HG03469 (cell line): Measurements from ENCODE around the gene HOGA1.
"Not testable (repeated sequence)": the region's sequence is repeated elsewhere in the genome, so short reads cannot be mapped to it uniquely, and the experiment has no call there.

Experiments
- ATAC-seq: cut with Tn5 transposase; IDR thresholded peaks from one replicate; pipeline ENCODE4 v1.9.1; 2021; ENCODE audit warnings: mild to moderate bottlenecking, moderate library complexity, moderate number of reproducible peaks; ENCODE audit not compliant: unreplicated experiment

Gene HOGA1

DNA sequence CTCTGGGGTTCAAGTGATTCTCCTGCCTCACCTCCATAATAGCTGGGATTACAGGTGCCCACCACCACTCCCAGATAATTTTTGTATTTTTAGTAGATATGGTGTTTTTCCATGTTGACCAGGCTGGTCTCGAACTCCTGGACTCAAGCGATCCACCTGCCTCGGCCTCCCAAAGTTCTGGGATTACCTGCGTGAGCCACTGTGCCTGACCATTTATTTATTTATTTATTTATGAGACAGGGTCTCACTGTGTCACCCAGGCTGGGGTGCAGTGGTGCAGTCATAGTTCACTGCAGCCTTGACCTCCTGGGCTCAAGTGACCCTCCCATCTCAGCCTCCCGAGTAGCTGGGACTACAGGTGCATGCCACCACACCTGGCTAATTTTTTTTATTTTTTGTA is 29.9 kb upstream of the HOGA1 start:
- not testable (repeated sequence) for ATAC-seq

- not testable (repeated sequence) for ATAC-seq
Observed at GRCh38 chr10:97555541-97555940, 28.6 kb upstream of the HOGA1 start.

- not testable (repeated sequence) for ATAC-seq
Observed at GRCh38 chr10:97560731-97561381, 23.3 kb upstream of the HOGA1 start.

DNA sequence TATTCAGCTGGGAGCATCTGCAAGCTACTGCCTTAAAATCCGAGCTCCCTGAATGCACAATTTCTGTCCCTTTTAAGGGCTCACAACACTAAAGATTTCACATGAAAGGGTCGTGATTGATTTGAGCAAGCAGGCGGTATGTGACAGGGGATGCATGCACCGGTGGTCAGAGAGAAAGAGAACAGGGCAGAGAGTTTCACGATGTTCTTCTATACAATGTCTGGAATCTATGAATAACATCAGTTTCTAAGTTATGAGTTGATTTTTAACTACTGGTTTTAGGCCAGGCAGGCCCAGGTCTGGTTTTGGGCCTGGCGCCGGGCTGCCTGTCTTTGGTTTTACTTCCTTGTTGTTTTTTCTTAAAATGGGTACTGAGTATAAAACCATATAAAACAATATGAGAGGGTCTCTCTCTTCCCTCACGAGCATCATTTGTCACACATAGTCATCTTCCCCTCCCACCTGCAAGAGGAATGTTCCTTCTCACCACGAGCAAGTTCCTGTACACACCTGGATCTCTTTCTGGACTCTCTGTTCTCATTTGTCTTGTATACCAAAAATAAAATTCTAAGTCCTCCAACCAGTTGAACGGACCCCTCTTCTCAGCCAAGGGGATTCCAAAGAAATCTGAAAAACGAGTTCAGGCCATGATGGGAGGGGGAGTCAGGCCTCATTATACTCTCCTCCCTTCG is 22.7 kb upstream of the HOGA1 start:
- ATAC-seq = not testable (repeated sequence)

GRCh38 chr10:97562329-97562728 is 21.9 kb upstream of the HOGA1 start:
- ATAC-seq = not testable (repeated sequence)

- no peak for ATAC-seq
Observed at GRCh38 chr10:97563337-97563736, 20.9 kb upstream of the HOGA1 start.

DNA sequence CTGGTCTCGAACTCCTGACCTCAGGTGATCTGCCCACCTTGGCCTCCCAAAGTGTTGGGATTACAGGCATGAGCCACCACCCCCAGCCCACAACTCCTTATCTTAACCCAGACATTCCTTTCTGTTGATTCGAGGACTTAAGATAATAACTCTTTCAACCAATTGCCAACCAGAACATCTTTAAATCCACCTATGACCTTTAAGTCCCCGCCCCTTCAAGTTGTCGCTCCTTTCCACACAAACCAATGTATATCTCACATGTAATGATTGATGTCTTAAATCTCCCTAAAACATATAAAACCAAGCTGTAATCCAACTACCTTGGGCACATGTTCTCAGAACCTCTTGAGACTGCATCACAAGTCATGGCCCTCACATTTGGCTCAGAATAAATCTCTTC is 19.4 kb upstream of the HOGA1 start:
- ATAC-seq = no peak

DNA sequence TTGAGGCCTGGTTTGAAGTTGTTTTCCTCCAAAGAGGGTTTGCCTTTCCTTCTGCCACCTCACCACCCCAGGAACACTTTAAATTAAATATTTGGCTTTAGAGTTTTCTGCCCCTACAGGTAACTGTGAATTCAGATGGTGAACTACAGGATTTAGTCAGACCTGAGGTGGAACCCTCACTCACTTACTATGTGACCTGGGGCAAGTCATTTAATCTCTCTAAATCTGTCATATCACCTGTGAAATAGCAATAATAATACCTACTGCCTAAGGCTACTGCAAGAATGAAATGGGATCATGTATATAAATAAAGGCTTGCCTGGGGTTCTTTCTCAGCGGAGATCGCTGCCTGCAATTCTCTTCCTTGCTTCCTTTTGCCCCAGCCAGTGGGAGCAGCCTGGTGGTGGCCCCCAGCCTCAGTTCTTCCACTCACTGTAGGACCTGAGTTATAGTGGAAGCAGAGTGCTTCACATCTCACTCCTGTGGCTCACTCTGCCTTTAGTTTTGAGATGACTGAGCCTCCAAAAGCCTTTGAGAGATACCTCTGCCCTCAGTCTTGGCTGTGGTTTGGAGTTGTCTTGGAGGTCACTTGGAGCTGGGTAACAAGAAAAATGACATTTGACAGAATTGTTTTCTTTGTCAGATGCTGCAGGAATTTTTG is 17.7 kb upstream of the HOGA1 start:
- no peak for ATAC-seq

- ATAC-seq = no peak
Observed at GRCh38 chr10:97567891-97568290, 16.3 kb upstream of the HOGA1 start.

GRCh38 chr10:97570146-97570788 is 13.9 kb upstream of the HOGA1 start:
- ATAC-seq = no peak

- no peak for ATAC-seq
Observed at GRCh38 chr10:97570789-97571471, 13.3 kb upstream of the HOGA1 start.

- no peak for ATAC-seq
Observed at GRCh38 chr10:97571622-97572021, 12.6 kb upstream of the HOGA1 start.

DNA sequence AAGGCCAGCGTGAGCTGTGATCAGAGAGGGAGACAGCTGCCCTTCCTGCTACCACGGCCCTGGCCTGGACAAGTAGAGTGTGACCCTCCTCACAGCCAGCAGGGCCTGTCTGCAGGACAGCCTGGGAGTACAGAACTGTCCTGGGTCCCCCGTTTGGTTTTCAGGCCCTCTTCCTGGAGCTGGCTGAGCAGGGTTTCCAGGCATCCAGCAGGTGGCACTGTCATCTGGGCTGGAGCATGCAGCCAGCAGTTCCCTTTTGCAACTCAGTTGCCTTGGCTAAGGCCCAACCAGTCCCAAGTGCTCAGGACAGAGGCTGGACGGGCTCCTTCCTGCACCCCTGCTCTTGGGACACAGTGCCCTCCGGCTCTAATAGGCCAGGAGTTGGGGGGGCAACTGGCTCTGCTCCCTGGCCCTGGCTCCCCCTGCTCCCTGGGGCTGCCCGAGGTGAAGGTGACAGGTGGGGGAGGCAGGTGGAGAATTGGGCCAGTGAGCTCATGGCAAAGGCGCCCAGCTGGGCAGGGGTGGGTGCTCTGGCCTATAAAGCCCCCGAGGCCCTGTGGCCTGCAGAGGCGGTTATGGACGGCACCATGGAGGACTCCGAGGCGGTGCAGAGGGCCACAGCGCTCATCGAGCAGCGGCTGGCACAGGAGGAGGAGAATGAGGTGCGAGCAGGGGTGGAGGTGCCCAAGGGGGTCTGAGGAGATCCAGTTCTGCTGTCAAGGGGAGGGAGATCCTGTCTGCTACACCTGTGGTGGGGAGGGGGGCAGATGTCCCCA is 11.8 kb upstream of the HOGA1 start, which contains the start of gene ANKRD2:
TSS of gene ANKRD2 (plus strand) at position 566 of the 776 bp plus-strand sequence. CDS start at position 576, 10 bp downstream.
- ATAC-seq = no peak

GRCh38 chr10:97573021-97573420 is 11.2 kb upstream of the HOGA1 start:
- ATAC-seq = no peak

DNA sequence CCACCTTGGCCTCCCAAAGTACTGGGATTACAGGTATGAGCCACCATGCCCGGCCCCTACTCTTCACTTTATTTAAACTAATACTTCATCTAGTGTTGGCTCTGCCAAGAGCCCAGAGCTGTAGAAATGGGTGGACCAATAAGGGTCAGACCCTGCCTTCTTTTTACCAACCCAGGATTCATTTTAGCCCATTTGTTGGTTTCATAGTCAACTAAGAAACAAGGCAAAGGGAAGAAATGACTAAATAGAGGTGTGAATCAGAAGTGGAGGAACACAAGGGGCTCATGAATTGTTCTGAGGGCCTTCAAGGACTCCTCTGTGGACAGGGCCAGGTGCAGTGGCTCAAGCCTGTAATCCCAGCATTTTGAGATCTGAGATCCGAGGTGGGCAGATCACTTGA is 10.5 kb upstream of the HOGA1 start:
- ATAC-seq = no peak

DNA sequence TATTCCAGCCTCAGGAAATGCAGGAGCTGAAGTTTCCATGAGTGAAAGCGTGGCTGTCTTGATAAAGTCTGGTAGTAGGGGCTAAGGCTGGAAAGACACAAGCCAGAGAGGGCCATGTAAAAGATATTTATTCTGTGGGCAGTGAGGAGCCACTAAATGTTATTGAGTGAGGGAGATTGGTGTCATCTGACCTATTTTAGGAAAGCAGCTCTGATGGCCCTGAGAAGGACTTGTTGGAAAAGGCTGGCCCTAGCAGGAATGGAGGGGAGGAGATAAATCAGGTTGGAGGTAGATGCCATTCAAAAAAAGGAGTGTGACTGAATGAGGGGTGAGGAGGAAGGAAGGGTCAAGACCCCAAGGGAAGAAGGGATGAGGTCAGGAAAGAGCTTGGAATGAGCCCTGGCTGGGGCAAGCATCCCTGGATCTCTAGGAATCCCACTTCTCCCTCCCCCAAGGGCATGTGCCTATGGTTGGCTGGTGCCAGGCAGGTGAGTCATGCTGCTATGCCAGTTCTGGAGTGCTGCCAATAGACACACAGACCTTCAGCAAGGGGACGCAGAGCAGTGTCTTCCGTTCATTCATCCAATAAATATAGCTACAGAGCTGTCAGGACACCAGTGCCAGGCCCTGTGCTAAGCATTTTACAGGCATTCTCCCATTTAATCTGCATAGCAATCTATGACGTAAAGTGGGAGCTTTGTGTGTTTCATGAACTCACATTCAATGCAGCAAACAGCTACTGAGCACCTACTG is 9.6 kb upstream of the HOGA1 start:
- ATAC-seq = no peak

DNA sequence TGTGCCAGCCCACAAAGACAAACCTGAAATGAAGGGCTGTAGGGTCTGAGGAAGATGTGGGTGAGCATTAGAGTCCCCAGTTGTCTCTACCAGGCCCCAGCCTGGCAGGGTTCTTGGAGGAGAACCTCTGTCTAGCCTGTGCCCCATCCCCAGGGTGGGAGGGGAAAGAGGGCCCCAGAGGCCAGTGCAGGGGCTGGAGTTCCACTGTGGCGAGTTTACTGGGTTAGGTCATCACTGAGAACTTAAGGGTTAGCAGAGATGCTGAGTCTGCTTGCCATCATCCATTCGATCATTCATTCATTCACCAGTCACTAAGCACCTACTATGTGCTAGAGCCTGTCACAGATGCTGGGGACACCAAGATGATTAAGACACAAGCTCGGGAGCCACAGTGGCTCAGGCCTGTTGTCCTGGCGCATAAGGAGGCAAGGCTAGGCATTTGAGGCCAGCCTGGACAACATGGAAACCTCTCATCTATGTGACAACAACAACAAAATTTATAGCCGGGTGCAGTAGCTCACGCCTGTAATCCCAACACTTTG is 9.0 kb upstream of the HOGA1 start:
- no peak for ATAC-seq

DNA sequence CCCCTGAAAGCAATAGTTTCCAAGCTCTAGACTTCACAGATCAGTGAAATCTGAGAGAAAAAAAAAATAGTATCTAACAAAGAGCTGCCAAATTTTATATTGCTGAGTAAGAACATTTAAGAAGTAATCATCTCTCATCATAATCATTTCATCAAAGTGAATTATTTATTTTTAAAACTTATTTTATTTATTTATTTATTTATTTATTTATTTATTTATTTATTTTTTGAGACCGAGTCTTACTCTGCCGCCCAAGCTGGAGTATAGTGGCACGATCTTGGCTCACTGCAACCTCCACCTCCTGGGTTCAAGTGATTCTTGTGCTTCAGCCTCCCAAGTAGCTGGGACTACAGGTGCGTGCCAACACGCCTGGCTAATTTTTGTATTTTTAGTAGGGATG is 7.7 kb upstream of the HOGA1 start:
- ATAC-seq = not testable (repeated sequence)

DNA sequence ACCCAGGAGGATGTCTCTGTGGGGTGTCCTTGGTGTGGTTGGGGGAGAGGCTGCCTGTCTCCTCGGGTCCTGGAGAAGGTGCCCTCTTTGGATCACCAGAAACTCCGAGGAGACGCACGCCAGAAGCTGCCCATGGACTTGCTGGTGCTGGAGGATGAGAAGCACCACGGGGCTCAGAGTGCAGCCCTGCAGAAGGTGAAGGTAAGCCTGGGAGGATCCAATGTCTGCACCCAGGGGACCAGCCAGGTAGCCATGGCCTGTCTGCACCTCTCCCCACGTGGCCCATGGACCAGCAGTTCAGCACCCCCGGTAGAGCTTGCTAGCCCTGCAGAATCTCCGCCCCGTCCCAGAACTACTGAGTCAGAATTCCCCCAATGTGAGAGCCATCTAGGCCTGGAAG is 6.5 kb upstream of the HOGA1 start:
- ATAC-seq = no peak
